ENCODE measurements around the gene COL12A1. TPM values are rescaled to one million over a fixed set of nuclear protein-coding genes. Genes with fewer than 3 reads are reported as not detected.
A peak's percentile ranks its signal among the peaks of the same experiment; 100 is the strongest.

The COL12A1 gene
- total RNA-seq, 1 experiment from 2014 or later = 9.5 TPM

GRCh38 chr6:75178757-75179156 lies 27.1 kb downstream of the COL12A1 start:
- no peaks in the 10 kb centered on the region for H3K9me3 ChIP-seq (ENCODE audit: low read depth, low read length, poor library complexity, severe bottlenecking)
- BruUV-seq (replicated peaks) = no TSS peak
- no peaks in the 10 kb centered on the region for H3K27me3 ChIP-seq (replicated peaks; ENCODE audit: insufficient read depth, low read depth, low read length, poor library complexity)
- no peaks in the 10 kb centered on the region for H3K36me3 ChIP-seq (ENCODE audit: insufficient read depth, low read length, poor library complexity, severe bottlenecking)
- POLR2A ChIA-PET (ENCODE audit: low non-redundant PET) = no interaction called here
- no peak overlapping the region for H3K4me3 ChIP-seq (ENCODE audit: low read depth, low read length, poor library complexity, severe bottlenecking)
- intact Hi-C loops (cut with micrococcal nuclease; ENCODE audit: unreplicated experiment) = no loop called here
- no peaks in the 10 kb centered on the region for H3K4me1 ChIP-seq (ENCODE audit: insufficient read depth, low read length, poor library complexity, severe bottlenecking)
- H3K27ac ChIP-seq (ENCODE audit: low read depth, low read length, poor library complexity, severe bottlenecking) = no peak overlapping the region
- CTCF ChIA-PET = no interaction called here
- TF ChIP-seq CTCF (conservative IDR thresholded peaks at IDR 0.05; ENCODE audit: low read depth, low read length) (no peak), EZH2 (IDR thresholded peaks at IDR 0.05; ENCODE audit: borderline replicate concordance, low read depth, low read length, poor library complexity, severe bottlenecking) (no peak)
- peak; percentile 24 for DNase-seq (ENCODE audit: low spot score)

GRCh38 chr6:75176076-75176582 lies 29.7 kb downstream of the COL12A1 start:
- no peak overlapping the region for H3K27ac ChIP-seq (ENCODE audit: low read depth, low read length, poor library complexity, severe bottlenecking)
- POLR2A ChIA-PET (ENCODE audit: low non-redundant PET) = no interaction called here
- CTCF ChIA-PET = no interaction called here
- TF ChIP-seq EZH2 (IDR thresholded peaks at IDR 0.05; ENCODE audit: borderline replicate concordance, low read depth, low read length, poor library complexity, severe bottlenecking) (no peak), CTCF (conservative IDR thresholded peaks at IDR 0.05; ENCODE audit: low read depth, low read length) (no peak)
- no peaks in the 10 kb centered on the region for H3K4me1 ChIP-seq (ENCODE audit: insufficient read depth, low read length, poor library complexity, severe bottlenecking)
- no TSS peak for BruUV-seq (replicated peaks)
- intact Hi-C loops (cut with micrococcal nuclease; ENCODE audit: unreplicated experiment) = no loop called here
- H3K27me3 ChIP-seq (replicated peaks; ENCODE audit: insufficient read depth, low read depth, low read length, poor library complexity) = no peaks in the 10 kb centered on the region
- no peak overlapping the region for H3K4me3 ChIP-seq (ENCODE audit: low read depth, low read length, poor library complexity, severe bottlenecking)
- no peak for DNase-seq (ENCODE audit: low spot score)
- H3K36me3 ChIP-seq (ENCODE audit: insufficient read depth, low read length, poor library complexity, severe bottlenecking) = no peaks in the 10 kb centered on the region
- no peaks in the 10 kb centered on the region for H3K9me3 ChIP-seq (ENCODE audit: low read depth, low read length, poor library complexity, severe bottlenecking)

GRCh38 chr6:75171986-75172385 lies 33.9 kb downstream of the COL12A1 start:
- Histone ChIP-seq H3K9me3 (ENCODE audit: low read depth, low read length, poor library complexity, severe bottlenecking) (no peaks in the 10 kb centered on the region), H3K27ac (ENCODE audit: low read depth, low read length, poor library complexity, severe bottlenecking) (no peak overlapping the region), H3K27me3 (replicated peaks; ENCODE audit: insufficient read depth, low read depth, low read length, poor library complexity) (no peaks in the 10 kb centered on the region), H3K4me3 (ENCODE audit: low read depth, low read length, poor library complexity, severe bottlenecking) (no peak overlapping the region), H3K4me1 (ENCODE audit: insufficient read depth, low read length, poor library complexity, severe bottlenecking) (no peaks in the 10 kb centered on the region), H3K36me3 (ENCODE audit: insufficient read depth, low read length, poor library complexity, severe bottlenecking) (no peaks in the 10 kb centered on the region)
- intact Hi-C loops (cut with micrococcal nuclease; ENCODE audit: unreplicated experiment) = no loop called here
- no peak for DNase-seq (ENCODE audit: low spot score)
- no peak for TF ChIP-seq CTCF (conservative IDR thresholded peaks at IDR 0.05; ENCODE audit: low read depth, low read length)
- TF ChIP-seq EZH2 (IDR thresholded peaks at IDR 0.05; ENCODE audit: borderline replicate concordance, low read depth, low read length, poor library complexity, severe bottlenecking) = no peak
- CTCF ChIA-PET = no interaction called here
- no TSS peak for BruUV-seq (replicated peaks)
- POLR2A ChIA-PET (ENCODE audit: low non-redundant PET) = no interaction called here
